ENCODE results near the gene SMAD7. TPM values are rescaled to one million over a fixed set of nuclear protein-coding genes. Genes with fewer than 3 reads are reported as not detected.

Gene SMAD7, protein sequence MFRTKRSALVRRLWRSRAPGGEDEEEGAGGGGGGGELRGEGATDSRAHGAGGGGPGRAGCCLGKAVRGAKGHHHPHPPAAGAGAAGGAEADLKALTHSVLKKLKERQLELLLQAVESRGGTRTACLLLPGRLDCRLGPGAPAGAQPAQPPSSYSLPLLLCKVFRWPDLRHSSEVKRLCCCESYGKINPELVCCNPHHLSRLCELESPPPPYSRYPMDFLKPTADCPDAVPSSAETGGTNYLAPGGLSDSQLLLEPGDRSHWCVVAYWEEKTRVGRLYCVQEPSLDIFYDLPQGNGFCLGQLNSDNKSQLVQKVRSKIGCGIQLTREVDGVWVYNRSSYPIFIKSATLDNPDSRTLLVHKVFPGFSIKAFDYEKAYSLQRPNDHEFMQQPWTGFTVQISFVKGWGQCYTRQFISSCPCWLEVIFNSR
- total RNA-seq (2022; extraction: Qiagen RNA extraction) = 19.4 to 22.9 TPM (median 20.4 TPM) in 5 replicates

DNA sequence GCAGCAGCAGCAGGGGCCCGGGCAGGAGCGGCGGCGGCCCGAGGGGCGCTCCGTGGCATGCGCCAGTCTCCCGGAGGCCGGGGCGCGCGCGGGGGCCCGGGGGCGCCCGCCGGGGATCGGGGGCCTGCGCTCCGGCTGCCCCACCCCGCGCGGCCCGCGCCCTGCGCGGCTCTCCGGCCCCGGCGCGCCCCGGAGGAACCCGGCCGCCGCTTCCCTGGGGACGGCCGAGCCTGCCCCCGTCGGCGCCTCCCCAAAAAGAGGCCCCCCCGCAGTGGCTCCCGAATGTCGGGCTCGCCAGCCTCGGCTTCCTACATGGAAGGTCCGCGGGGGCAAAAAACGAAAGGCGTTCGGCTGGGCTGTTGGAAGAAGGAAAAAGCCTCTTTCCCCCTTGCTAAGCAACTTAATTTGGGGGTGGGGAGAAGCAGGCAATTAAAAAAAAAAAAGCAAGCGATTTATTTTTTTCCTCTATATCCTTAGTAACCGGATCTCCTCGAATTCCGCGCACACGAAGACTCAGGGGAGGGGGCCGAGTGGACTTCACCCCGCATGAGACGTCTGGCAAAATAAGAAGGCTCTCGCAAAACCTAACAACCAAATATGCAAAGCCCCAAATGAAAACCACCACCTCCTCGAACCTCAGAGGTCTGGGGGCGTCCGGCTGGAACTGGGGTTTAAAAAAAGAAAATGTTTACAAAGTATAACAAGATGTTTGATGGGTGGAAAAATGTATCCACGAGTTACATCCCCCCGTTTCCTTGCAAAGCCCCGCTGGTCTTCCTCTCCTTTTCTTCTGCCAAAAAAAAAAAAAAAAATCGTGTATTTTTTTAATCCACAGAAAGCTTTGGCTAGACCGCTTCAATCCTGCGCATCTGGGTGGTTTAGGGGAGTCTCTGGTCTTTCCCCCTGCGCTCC is at the start of gene SMAD7:
TSS of gene SMAD7 (minus strand) at position 430 of the 912 bp plus-strand sequence. CDS start 541 bp downstream, outside the sequence.

Data from A549 treated with Mapracorat at 1 μM for 4 hours (cell line).